Kidney epithelial cell (primary cell): Measurements from ENCODE around the gene CELF2. TPM values are rescaled to one million over a fixed set of nuclear protein-coding genes. Genes with fewer than 3 reads are reported as not detected.

Experiments
- DNase-seq: peaks from one replicate; pipeline ENCODE4 v3.0.0-alpha.2; 2010; ENCODE audit warnings: low read depth
- H3K27me3 ChIP-seq: 2 replicates; pipeline ENCODE4 v1.6.0; 2011; ENCODE audit warnings: low read length; ENCODE audit not compliant: control insufficient read depth, insufficient read depth
- H3K36me3 ChIP-seq: 2 replicates; pipeline ENCODE4 v1.5.1; 2011; ENCODE audit warnings: low read length; ENCODE audit not compliant: control insufficient read depth, insufficient read depth
- H3K4me3 ChIP-seq: 2 replicates; pipeline ENCODE4 v1.5.1; 2011; ENCODE audit warnings: low read depth, mild to moderate bottlenecking, control low read depth, low read length
- CTCF ChIP-seq: IDR thresholded peaks from 2 replicates; pipeline ENCODE4 v1.5.1; 2011; ENCODE audit warnings: mild to moderate bottlenecking, moderate library complexity, low read length, control low read depth, inconsistent platforms; ENCODE audit not compliant: insufficient read depth, poor library complexity, severe bottlenecking
- total RNA-seq: library from RNA; depleted of rRNA; stranded (reverse); fragments of >200 nt; gene quantifications from 2 replicates; pipeline ENCODE4 v1.2.3, GENCODE V29; 2015

The CELF2 gene
- total RNA-seq, 1 donor from 2014 or later = 15.2 TPM

GRCh38 chr10:11011436-11011835 lies 6.2 kb upstream of the CELF2 start:
- H3K4me3 ChIP-seq = no peak overlapping the region
- no peaks in the 10 kb centered on the region for H3K27me3 ChIP-seq
- TF ChIP-seq CTCF = no peak
- no peaks in the 10 kb centered on the region for H3K36me3 ChIP-seq
- DNase-seq = no peak

- Histone ChIP-seq H3K27me3 (no peaks in the 10 kb centered on the region), H3K4me3 (no peak overlapping the region), H3K36me3 (no peaks in the 10 kb centered on the region)
- DNase-seq = no peak
- no peak for TF ChIP-seq CTCF
Observed at GRCh38 chr10:11011984-11012383, 5.7 kb upstream of the CELF2 start.

GRCh38 chr10:11012421-11013295 lies 5.0 kb upstream of the CELF2 start:
- no peak for DNase-seq
- Histone ChIP-seq H3K27me3 (no peaks in the 10 kb centered on the region), H3K4me3 (no peak overlapping the region), H3K36me3 (no peaks in the 10 kb centered on the region)
- no peak for TF ChIP-seq CTCF

GRCh38 chr10:11013836-11014235 lies 3.8 kb upstream of the CELF2 start:
- no peak for DNase-seq
- H3K4me3 ChIP-seq = no peak overlapping the region
- TF ChIP-seq CTCF = no peak
- H3K36me3 ChIP-seq = no peaks in the 10 kb centered on the region
- no peaks in the 10 kb centered on the region for H3K27me3 ChIP-seq

- Histone ChIP-seq H3K4me3 (no peak overlapping the region), H3K27me3 (no peaks in the 10 kb centered on the region), H3K36me3 (no peaks in the 10 kb centered on the region)
- no peak for DNase-seq
- no peak for TF ChIP-seq CTCF
Observed at GRCh38 chr10:11014671-11015445, 2.8 kb upstream of the CELF2 start.
